Erythroblast (primary cell): Measurements from ENCODE around the gene MICAL3.

ENCODE experiments used
- GATA1 ChIP-seq: IDR thresholded peaks from 2 replicates; pipeline ENCODE4 v1.6.1; 2011; ENCODE audit warnings: low read depth, mild to moderate bottlenecking, control low read depth, low read length, moderate library complexity
- POLR2A ChIP-seq: IDR thresholded peaks from 2 replicates; pipeline ENCODE4 v1.6.1; 2011; ENCODE audit warnings: mild to moderate bottlenecking, low read length

- no peak for TF ChIP-seq POLR2A
- TF ChIP-seq GATA1, result no peak
Observed at GRCh38 chr22:17883356-17883755, 141.0 kb downstream of the MICAL3 start.
